ENCODE results near the gene DENND1A. TPM values are rescaled to one million over a fixed set of nuclear protein-coding genes. Genes with fewer than 3 reads are reported as not detected.

DENND1A gene
- total RNA-seq, 2 donors from 2014 or later = 18.9 to 26.8 TPM

GRCh38 chr9:123686131-123686828, 243.6 kb downstream of the DENND1A start:
- WGBS = 29% methylated on average over 5 of the region's 5 CpGs
- Histone ChIP-seq H3K4me3 (no peak overlapping the region), H3K9me3 (no peaks in the 10 kb centered on the region), H3K36me3 (no peaks in the 10 kb centered on the region), H3K27ac (no peak overlapping the region), H3K4me1 (replicated peaks) (no peaks in the 10 kb centered on the region), H3K27me3 (replicated peaks; ENCODE audit: insufficient read depth) (no peaks in the 10 kb centered on the region)
- peak; percentile 33 for DNase-seq (ENCODE audit: low spot score)
- intact Hi-C loops (cut with DNase I) = no loop called here
- TF ChIP-seq CTCF (IDR thresholded peaks at IDR 0.05) = no peak
- TF ChIP-seq POLR2AphosphoS5 (IDR thresholded peaks at IDR 0.05) = peak; percentile 27
- no peak for TF ChIP-seq POLR2A (IDR thresholded peaks at IDR 0.05)

- DNase-seq (ENCODE audit: low spot score) = no peak
- TF ChIP-seq CTCF (IDR thresholded peaks at IDR 0.05) = no peak
- no peak for TF ChIP-seq POLR2A (IDR thresholded peaks at IDR 0.05)
- TF ChIP-seq POLR2AphosphoS5 (IDR thresholded peaks at IDR 0.05) = no peak
- Histone ChIP-seq H3K4me3 (no peak overlapping the region), H3K9me3 (no peaks in the 10 kb centered on the region), H3K4me1 (replicated peaks) (no peaks in the 10 kb centered on the region), H3K27ac (no peak overlapping the region), H3K27me3 (replicated peaks; ENCODE audit: insufficient read depth) (no peaks in the 10 kb centered on the region), H3K36me3 (no peaks in the 10 kb centered on the region)
- intact Hi-C loops (cut with DNase I) = no loop called here
- WGBS = 99% methylated on average over 2 of the region's 2 CpGs
Observed at GRCh38 chr9:123685489-123686083, 244.3 kb downstream of the DENND1A start.

GRCh38 chr9:123684393-123685149, 245.4 kb downstream of the DENND1A start:
- Histone ChIP-seq H3K36me3 (no peaks in the 10 kb centered on the region), H3K27ac (no peak overlapping the region), H3K4me1 (replicated peaks) (no peaks in the 10 kb centered on the region), H3K27me3 (replicated peaks; ENCODE audit: insufficient read depth) (no peaks in the 10 kb centered on the region), H3K4me3 (no peak overlapping the region), H3K9me3 (no peaks in the 10 kb centered on the region)
- 93% methylated on average over 2 of the region's 2 CpGs for WGBS
- no peak for DNase-seq (ENCODE audit: low spot score)
- TF ChIP-seq POLR2AphosphoS5 (IDR thresholded peaks at IDR 0.05) (no peak), POLR2A (IDR thresholded peaks at IDR 0.05) (no peak), CTCF (IDR thresholded peaks at IDR 0.05) (no peak)
- intact Hi-C loops (cut with DNase I) = no loop called here

GRCh38 chr9:123682746-123683145, 247.2 kb downstream of the DENND1A start:
- intact Hi-C loops (cut with DNase I) = no loop called here
- 93% methylated on average over 2 of the region's 2 CpGs for WGBS

More at GRCh38 chr9:123682746-123683145, 247.2 kb downstream of the DENND1A start:
- no peak for TF ChIP-seq POLR2AphosphoS5 (IDR thresholded peaks at IDR 0.05)
- no peak for TF ChIP-seq POLR2A (IDR thresholded peaks at IDR 0.05)
- no peak for TF ChIP-seq CTCF (IDR thresholded peaks at IDR 0.05)
- Histone ChIP-seq H3K27me3 (replicated peaks; ENCODE audit: insufficient read depth) (no peaks in the 10 kb centered on the region), H3K36me3 (no peaks in the 10 kb centered on the region), H3K4me3 (no peak overlapping the region), H3K9me3 (no peaks in the 10 kb centered on the region), H3K27ac (no peak overlapping the region), H3K4me1 (replicated peaks) (peaks cover 5% of the 10 kb centered on the region)
- no peak for DNase-seq (ENCODE audit: low spot score)
